Measurements from ENCODE around the gene TRPM1. TPM values are rescaled to one million over a fixed set of nuclear protein-coding genes. Genes with fewer than 3 reads are reported as not detected.

The TRPM1 gene
- total RNA-seq, 1 experiment from 2014 or later = 0.77 TPM

DNA sequence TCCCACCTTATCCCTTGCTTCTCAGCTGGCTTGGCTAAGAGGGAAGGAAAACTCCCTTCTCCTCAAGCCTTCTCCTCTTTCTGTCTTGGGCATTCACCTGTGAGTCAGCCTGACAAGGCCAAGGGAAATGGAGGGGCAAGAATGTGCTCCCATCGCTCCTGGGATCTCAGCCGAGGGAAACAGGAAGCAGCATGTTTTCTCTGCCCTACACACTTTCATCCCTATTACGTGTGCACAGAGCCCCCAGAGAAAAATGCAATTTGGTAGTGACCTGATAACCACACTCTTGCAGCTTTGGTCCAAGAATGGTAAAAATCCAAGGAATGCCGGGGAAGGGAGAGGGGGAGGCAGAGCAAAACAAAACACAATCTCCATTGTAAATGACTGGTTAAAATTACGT is 77.2 kb downstream of the TRPM1 start:
- no peaks in the 10 kb centered on the region for H3K27me3 Mint-ChIP-seq (ENCODE audit: low read depth)
- peak; percentile 78 for ATAC-seq
- no peak for TF ChIP-seq RORB (CRISPR knock-in tag; IDR thresholded peaks at IDR 0.05)
- TF ChIP-seq SP1 (CRISPR knock-in tag; conservative IDR thresholded peaks at IDR 0.05) = no peak
- TF ChIP-seq CREM (CRISPR knock-in tag; IDR thresholded peaks at IDR 0.05) = no peak
- TF ChIP-seq, protein P1, sequence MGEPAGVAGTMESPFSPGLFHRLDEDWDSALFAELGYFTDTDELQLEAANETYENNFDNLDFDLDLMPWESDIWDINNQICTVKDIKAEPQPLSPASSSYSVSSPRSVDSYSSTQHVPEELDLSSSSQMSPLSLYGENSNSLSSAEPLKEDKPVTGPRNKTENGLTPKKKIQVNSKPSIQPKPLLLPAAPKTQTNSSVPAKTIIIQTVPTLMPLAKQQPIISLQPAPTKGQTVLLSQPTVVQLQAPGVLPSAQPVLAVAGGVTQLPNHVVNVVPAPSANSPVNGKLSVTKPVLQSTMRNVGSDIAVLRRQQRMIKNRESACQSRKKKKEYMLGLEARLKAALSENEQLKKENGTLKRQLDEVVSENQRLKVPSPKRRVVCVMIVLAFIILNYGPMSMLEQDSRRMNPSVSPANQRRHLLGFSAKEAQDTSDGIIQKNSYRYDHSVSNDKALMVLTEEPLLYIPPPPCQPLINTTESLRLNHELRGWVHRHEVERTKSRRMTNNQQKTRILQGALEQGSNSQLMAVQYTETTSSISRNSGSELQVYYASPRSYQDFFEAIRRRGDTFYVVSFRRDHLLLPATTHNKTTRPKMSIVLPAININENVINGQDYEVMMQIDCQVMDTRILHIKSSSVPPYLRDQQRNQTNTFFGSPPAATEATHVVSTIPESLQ (CRISPR knock-in tag; IDR thresholded peaks at IDR 0.05) = no peak
- no peak for TF ChIP-seq ZNF219 (CRISPR knock-in tag; IDR thresholded peaks at IDR 0.05; ENCODE audit: borderline replicate concordance)
- TF ChIP-seq TP53 (CRISPR knock-in tag; IDR thresholded peaks at IDR 0.05) = no peak
- TF ChIP-seq, protein P2, sequence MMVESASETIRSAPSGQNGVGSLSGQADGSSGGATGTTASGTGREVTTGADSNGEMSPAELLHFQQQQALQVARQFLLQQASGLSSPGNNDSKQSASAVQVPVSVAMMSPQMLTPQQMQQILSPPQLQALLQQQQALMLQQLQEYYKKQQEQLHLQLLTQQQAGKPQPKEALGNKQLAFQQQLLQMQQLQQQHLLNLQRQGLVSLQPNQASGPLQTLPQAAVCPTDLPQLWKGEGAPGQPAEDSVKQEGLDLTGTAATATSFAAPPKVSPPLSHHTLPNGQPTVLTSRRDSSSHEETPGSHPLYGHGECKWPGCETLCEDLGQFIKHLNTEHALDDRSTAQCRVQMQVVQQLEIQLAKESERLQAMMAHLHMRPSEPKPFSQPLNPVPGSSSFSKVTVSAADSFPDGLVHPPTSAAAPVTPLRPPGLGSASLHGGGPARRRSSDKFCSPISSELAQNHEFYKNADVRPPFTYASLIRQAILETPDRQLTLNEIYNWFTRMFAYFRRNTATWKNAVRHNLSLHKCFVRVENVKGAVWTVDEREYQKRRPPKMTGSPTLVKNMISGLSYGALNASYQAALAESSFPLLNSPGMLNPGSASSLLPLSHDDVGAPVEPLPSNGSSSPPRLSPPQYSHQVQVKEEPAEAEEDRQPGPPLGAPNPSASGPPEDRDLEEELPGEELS (CRISPR knock-in tag; IDR thresholded peaks at IDR 0.05) = no peak
- no peak for TF ChIP-seq FOXJ3 (CRISPR knock-in tag; IDR thresholded peaks at IDR 0.05; ENCODE audit: borderline replicate concordance)
- no peak for TF ChIP-seq NR2C2 (CRISPR knock-in tag; IDR thresholded peaks at IDR 0.05)
- TF ChIP-seq, protein P3, sequence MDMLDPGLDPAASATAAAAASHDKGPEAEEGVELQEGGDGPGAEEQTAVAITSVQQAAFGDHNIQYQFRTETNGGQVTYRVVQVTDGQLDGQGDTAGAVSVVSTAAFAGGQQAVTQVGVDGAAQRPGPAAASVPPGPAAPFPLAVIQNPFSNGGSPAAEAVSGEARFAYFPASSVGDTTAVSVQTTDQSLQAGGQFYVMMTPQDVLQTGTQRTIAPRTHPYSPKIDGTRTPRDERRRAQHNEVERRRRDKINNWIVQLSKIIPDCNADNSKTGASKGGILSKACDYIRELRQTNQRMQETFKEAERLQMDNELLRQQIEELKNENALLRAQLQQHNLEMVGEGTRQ (CRISPR knock-in tag; IDR thresholded peaks at IDR 0.05) = no peak
- TF ChIP-seq, protein P4, sequence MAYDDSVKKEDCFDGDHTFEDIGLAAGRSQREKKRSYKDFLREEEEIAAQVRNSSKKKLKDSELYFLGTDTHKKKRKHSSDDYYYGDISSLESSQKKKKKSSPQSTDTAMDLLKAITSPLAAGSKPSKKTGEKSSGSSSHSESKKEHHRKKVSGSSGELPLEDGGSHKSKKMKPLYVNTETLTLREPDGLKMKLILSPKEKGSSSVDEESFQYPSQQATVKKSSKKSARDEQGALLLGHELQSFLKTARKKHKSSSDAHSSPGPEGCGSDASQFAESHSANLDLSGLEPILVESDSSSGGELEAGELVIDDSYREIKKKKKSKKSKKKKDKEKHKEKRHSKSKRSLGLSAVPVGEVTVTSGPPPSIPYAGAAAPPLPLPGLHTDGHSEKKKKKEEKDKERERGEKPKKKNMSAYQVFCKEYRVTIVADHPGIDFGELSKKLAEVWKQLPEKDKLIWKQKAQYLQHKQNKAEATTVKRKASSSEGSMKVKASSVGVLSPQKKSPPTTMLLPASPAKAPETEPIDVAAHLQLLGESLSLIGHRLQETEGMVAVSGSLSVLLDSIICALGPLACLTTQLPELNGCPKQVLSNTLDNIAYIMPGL (CRISPR knock-in tag; IDR thresholded peaks at IDR 0.05) = no peak
- TF ChIP-seq SOX15 (CRISPR knock-in tag; IDR thresholded peaks at IDR 0.05) = no peak
- TF ChIP-seq CBFB (CRISPR knock-in tag; IDR thresholded peaks at IDR 0.05; ENCODE audit: low read depth) = no peak
- no peak for TF ChIP-seq NR1H2 (CRISPR knock-in tag; IDR thresholded peaks at IDR 0.05)
- peak; percentile 28 for DNase-seq (ENCODE audit: low spot score)
- CTCF ChIA-PET = interaction anchor here (3.3 kb wide), 1 partner anchor 104 kb away, joined by 20 read pairs; no protein-coding TSS in a partner anchor
- H3K36me3 Mint-ChIP-seq = no peaks in the 10 kb centered on the region
- POLR2A ChIA-PET = no interaction called here
- no peak overlapping the region for H3K4me3 Mint-ChIP-seq
- peaks cover 33% of the 10 kb centered on the region for H3K4me1 Mint-ChIP-seq
- no peaks in the 10 kb centered on the region for H3K9me3 Mint-ChIP-seq
- peak overlapping the region; percentile 96 for H3K27ac Mint-ChIP-seq

DNA sequence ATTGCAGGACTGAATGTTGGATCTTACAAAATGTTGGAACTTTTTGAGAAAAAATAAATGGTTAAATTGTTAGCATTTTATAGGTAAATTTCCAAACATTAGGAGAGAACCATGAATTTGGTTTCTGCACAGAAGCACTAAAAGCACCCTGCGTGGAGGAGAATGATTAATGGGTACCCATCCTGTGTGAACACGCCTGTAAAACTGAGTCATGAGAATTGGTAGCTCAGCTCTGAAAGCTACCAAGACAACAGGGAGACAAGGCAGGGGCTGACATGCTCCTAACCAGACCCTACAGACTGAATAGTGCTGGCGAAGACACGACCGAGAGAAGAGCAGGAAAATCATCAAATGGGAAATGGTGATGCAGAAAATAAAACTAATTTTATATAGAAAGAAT is 77.7 kb downstream of the TRPM1 start:
- Mint-ChIP-seq H3K4me3 (no peak overlapping the region), H3K4me1 (peaks cover 33% of the 10 kb centered on the region), H3K36me3 (no peaks in the 10 kb centered on the region), H3K27me3 (ENCODE audit: low read depth) (no peaks in the 10 kb centered on the region), H3K27ac (peak overlapping the region; percentile 34; the same call in 1 of the 2 replicates), H3K9me3 (no peaks in the 10 kb centered on the region)
- ATAC-seq (no peak), DNase-seq (ENCODE audit: low spot score) (no peak)
- POLR2A ChIA-PET = no interaction called here
- CTCF ChIA-PET = interaction anchor here (3.3 kb wide), 1 partner anchor 105 kb away, joined by 20 read pairs; no protein-coding TSS in a partner anchor
- TF ChIP-seq, protein P5, sequence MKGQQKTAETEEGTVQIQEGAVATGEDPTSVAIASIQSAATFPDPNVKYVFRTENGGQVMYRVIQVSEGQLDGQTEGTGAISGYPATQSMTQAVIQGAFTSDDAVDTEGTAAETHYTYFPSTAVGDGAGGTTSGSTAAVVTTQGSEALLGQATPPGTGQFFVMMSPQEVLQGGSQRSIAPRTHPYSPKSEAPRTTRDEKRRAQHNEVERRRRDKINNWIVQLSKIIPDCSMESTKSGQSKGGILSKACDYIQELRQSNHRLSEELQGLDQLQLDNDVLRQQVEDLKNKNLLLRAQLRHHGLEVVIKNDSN (CRISPR knock-in tag; IDR thresholded peaks at IDR 0.05) = no peak
- TF ChIP-seq, protein P4 (CRISPR knock-in tag; IDR thresholded peaks at IDR 0.05) = no peak
- TF ChIP-seq, protein P6, sequence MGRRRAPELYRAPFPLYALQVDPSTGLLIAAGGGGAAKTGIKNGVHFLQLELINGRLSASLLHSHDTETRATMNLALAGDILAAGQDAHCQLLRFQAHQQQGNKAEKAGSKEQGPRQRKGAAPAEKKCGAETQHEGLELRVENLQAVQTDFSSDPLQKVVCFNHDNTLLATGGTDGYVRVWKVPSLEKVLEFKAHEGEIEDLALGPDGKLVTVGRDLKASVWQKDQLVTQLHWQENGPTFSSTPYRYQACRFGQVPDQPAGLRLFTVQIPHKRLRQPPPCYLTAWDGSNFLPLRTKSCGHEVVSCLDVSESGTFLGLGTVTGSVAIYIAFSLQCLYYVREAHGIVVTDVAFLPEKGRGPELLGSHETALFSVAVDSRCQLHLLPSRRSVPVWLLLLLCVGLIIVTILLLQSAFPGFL (CRISPR knock-in tag; IDR thresholded peaks at IDR 0.05; ENCODE audit: borderline replicate concordance) = no peak
- TF ChIP-seq EMX1 (CRISPR knock-in tag; IDR thresholded peaks at IDR 0.05) (no peak), TEAD4 (CRISPR knock-in tag; IDR thresholded peaks at IDR 0.05) (no peak), CREM (CRISPR knock-in tag; IDR thresholded peaks at IDR 0.05) (no peak), SMAD4 (CRISPR knock-in tag; IDR thresholded peaks at IDR 0.05) (no peak), OVOL2 (CRISPR knock-in tag; IDR thresholded peaks at IDR 0.05; ENCODE audit: borderline replicate concordance) (no peak)
- TF ChIP-seq, protein P3 (CRISPR knock-in tag; IDR thresholded peaks at IDR 0.05) = no peak

Data from WTC11 (cell line).